ENCODE measurements around the gene PRKACB.

GRCh38 chr1:84159533-84160240, 15.6 kb downstream of the PRKACB start:
- TF ChIP-seq EZH2 (IDR thresholded peaks at IDR 0.05; ENCODE audit: borderline replicate concordance, low read length) (no peak), CTCF (conservative IDR thresholded peaks at IDR 0.05 in 1 of 2, IDR thresholded peaks at IDR 0.05 in 1 of 2; ENCODE audit: extremely low read depth in 1 of 2, insufficient read depth in 1 of 2, low read depth in 1 of 2, low read length in 2 of 2) (no peak)

All from mammary epithelial cell (primary cell).